Hepatocyte (in vitro differentiated cells): ENCODE measurements around the gene TAOK3.

ENCODE experiments used
- CTCF ChIP-seq: fragments of 200-600 bp; sonication (generic); IDR thresholded peaks from 2 replicates; pipeline ENCODE4 v1.5.1; 2016; ENCODE audit warnings: antibody characterized with exemption, mild to moderate bottlenecking; ENCODE audit not compliant: poor library complexity
- EZH2 ChIP-seq: fragments of 200-600 bp; sonication (generic); IDR thresholded peaks from 2 replicates; pipeline ENCODE4 v1.6.1; 2016; ENCODE audit warnings: antibody characterized with exemption, mild to moderate bottlenecking, borderline replicate concordance
- EZH2phosphoT487 ChIP-seq: fragments of 200-600 bp; sonication (generic); IDR thresholded peaks from one replicate; pipeline ENCODE4 v1.6.1; 2018; ENCODE audit warnings: antibody characterized with exemption, mild to moderate bottlenecking, low read depth, moderate library complexity; ENCODE audit not compliant: unreplicated experiment, severe bottlenecking

DNA sequence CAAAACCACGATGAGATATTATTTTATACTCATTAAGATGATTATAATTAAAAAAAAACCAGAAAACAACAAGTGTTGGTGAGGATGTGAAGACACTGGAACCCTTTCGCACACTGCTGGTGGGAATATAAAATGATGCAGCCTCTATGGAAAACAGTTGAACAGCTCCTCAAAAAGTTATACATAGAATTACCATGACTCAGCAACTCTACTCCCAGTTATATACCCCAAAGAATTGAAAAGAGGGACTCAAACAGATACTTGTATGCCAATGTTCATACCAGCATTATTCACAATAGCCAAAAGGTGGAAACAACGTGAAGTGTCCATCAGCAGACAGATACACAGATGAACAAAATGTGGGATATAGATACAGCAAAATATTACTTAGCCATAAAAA, 53.1 kb downstream of the TAOK3 start:
- no peak for TF ChIP-seq CTCF
- no peak for TF ChIP-seq EZH2phosphoT487
- TF ChIP-seq EZH2, result no peak
